Brain microvascular endothelial cell (primary cell): ENCODE data around the gene TC2N.

Experiments
- DNase-seq: peaks from one replicate; pipeline ENCODE4 v3.0.0-alpha.2; 2020
- H3K27ac ChIP-seq: fragments of 250-450 bp; sonication (Bioruptor Pico); 2 replicates; pipeline ENCODE4 v1.5.1; 2020; ENCODE audit warnings: mild to moderate bottlenecking, moderate library complexity
- H3K27me3 ChIP-seq: fragments of 250-450 bp; sonication (Bioruptor Pico); replicated peaks from 2 replicates; pipeline ENCODE4 v1.5.1; 2020; ENCODE audit warnings: mild to moderate bottlenecking
- H3K36me3 ChIP-seq: fragments of 250-450 bp; sonication (Bioruptor Pico); replicated peaks from 2 replicates; pipeline ENCODE4 v1.5.1; 2020; ENCODE audit warnings: mild to moderate bottlenecking
- H3K4me3 ChIP-seq: 2 replicates; pipeline ENCODE4 v1.5.1; 2011; ENCODE audit warnings: low read depth, mild to moderate bottlenecking, control low read depth, low read length, moderate library complexity
- CTCF ChIP-seq: IDR thresholded peaks from 2 replicates; pipeline ENCODE4 v1.5.1; 2011; ENCODE audit warnings: low read depth, mild to moderate bottlenecking, moderate library complexity, low read length, control low read depth, inconsistent platforms; ENCODE audit errors: missing control alignments
- in situ Hi-C: cut with HindIII; loops from 2 replicates; pipeline ENCODE4 v1.10.0; 2017; ENCODE audit warnings: low sequenced_read_pairs, low pct_ligation_motif_present

The TC2N gene

GRCh38 chr14:91893007-91893406, 25.7 kb upstream of the TC2N start:
- Histone ChIP-seq H3K36me3 (no peaks in the 10 kb centered on the region), H3K27ac (no peak overlapping the region), H3K4me3 (no peak overlapping the region), H3K27me3 (no peaks in the 10 kb centered on the region)
- in situ Hi-C loops, result no loop called here
- peak; percentile 63 for TF ChIP-seq CTCF
- no peak for DNase-seq

GRCh38 chr14:91891721-91892220, 24.4 kb upstream of the TC2N start:
- no peak for TF ChIP-seq CTCF
- Histone ChIP-seq H3K4me3 (no peak overlapping the region), H3K36me3 (no peaks in the 10 kb centered on the region), H3K27me3 (no peaks in the 10 kb centered on the region), H3K27ac (no peak overlapping the region)
- in situ Hi-C loops, result no loop called here
- DNase-seq, result no peak

GRCh38 chr14:91891101-91891500, 23.8 kb upstream of the TC2N start:
- DNase-seq, result no peak
- Histone ChIP-seq H3K36me3 (no peaks in the 10 kb centered on the region), H3K4me3 (no peak overlapping the region), H3K27me3 (no peaks in the 10 kb centered on the region), H3K27ac (no peak overlapping the region)
- in situ Hi-C loops, result no loop called here
- no peak for TF ChIP-seq CTCF

- no peaks in the 10 kb centered on the region for H3K36me3 ChIP-seq
- no peak for DNase-seq
- TF ChIP-seq CTCF, result no peak
- H3K27me3 ChIP-seq, result no peaks in the 10 kb centered on the region
- H3K27ac ChIP-seq, result no peak overlapping the region
- H3K4me3 ChIP-seq, result no peak overlapping the region
- in situ Hi-C loops, result no loop called here
These were observed 23.0 kb upstream of the TC2N start for GRCh38 chr14:91890291-91890749.

GRCh38 chr14:91889477-91890211, 22.3 kb upstream of the TC2N start:
- Histone ChIP-seq H3K27me3 (no peaks in the 10 kb centered on the region), H3K4me3 (no peak overlapping the region), H3K27ac (no peak overlapping the region), H3K36me3 (no peaks in the 10 kb centered on the region)
- no peak for DNase-seq
- TF ChIP-seq CTCF, result no peak
- in situ Hi-C loops, result no loop called here
